ENCODE measurements around the gene PRKCD.

PRKCD gene

DNA sequence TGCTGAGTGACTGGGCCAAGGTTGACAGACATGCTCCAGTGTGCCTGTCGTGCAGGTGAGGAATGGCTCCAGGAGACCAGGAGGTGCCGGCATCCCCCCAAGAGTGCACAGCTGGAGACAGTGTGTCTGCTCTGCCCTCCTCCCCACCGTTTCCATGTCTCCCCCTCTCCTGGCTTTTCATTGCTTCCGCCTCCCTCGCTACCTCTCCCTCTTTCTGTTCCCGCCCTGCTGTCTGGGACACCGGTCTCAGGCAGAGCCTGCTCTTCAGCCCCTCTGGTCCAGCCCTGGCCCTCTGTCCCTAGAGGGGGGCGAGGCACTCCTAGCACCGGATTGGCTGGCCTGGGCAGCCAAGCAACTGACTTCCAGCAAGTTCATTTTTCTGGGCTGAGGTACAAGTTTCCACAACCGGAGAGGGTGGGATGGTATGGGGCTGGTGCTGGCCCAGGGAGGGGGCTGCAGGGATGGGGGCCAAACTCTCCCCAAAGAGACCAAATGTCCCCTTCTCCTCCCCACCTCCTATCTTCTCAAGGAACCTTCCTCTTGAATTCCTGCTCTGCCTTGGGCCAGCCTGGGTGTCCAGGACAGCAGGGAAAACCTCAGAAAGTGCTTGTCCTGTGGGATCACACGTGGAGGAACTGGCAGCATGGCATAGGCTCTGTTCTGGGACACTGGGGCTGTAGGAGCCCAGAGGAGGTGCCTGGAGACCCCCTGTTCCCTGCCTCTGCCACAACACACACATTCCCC is 32.6 kb downstream of the PRKCD start:
- DNase-seq: no peak

DNA sequence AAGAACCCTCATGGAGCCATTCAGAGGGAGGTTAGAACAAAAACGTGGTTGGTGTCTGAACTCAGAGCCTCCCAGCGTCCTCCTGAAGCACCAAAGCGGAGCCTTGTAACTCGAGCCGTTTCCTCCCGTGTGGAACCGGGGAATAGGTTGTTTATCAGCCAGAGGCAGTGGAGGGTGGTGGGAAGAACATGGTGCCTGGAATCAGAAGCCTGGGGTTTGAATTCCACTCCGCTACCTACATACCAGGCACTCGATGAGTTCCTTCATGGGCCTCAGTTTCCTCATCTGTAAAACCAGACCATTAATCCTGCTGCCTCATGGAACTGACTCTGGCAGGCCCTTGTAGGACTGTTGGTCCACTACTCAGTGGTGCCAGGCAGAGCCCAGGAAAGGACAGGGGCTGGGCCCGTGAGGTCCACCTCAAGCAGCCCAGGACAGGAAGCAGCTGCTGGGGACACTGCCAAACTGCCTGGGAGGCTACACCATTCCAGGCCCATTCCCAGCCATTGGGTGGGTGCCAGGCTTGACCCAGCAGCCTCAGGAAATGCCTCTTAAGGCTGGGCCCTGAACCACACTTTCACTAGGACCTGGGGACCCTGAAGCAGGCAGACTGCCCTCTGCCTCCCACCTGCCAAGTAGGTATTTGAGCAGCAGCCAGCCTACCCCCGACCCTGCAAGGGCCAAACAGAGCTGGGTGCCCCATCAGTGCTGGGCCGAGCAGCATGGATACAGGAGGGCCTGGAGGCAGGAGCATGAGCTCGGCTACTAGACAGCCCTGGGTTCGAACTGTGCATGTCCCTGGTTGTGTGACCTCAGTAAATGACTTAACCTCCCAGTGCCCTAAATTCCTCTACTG is 33.4 kb downstream of the PRKCD start:
- no peak for DNase-seq

DNA sequence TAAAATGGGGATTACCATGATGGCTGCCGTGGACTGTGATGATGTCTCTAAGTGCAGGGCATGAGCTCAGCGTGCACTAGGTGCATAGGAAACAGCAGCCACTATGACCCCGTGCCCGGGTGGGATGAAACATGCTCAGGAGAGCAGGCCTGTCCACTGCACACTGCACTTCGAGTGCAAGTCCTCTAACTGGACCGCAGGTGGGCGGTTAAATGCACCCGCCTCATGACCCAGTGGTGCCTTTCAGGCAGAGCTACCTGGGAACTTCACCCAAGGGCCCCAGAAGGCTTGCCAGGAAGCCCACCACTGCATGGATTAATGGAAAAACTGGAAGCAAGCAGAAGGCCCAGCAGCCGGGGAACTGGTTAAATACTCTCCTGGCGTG is 34.0 kb downstream of the PRKCD start:
- no peak for DNase-seq

DNA sequence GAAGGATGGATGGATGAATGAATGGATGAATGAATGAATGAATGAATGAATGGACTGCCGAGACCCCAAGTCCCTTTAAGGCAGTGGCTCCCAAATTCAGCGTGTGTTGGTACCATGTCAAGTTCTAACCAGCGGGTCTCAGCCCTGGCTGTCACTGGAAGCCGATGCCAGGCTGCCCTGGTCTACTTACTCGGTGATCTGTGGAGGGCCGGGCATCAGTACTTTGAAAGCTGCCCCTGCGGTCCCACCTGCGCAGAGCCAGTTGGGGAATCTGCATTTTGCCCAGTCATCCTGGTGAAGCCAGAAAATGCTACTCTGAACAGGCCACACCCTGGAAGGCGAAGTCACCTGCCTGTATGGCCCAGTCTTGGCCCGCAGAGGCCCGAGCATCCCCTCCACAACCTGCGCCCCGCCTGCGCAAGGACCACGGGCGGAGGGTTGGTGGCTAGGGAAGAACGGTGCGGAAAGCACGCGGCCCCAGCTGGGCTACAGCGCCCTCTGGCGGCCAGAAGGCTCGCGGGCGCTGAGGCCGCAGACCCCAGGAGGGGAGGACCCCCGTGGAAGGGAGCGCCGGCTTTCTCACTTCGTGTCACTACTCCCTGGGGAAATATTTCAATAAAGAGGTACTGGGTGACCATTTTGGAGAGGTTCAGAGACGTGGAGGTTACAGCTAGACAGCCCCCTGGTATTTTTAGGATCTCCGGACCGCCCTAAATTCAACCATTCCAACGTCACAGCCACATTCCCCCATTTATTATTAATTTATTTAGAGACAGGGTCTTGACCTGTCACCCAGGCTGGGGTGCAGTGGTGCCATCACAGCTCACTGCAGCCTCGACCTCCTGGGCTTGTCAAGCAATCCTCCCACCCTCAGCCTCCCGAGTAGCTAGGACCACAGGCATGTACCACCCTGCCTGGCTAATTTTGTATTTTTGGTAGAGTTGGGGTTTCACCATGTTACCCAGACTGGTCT is 34.9 kb downstream of the PRKCD start:
- DNase-seq: peak; percentile 63 to 64

DNA sequence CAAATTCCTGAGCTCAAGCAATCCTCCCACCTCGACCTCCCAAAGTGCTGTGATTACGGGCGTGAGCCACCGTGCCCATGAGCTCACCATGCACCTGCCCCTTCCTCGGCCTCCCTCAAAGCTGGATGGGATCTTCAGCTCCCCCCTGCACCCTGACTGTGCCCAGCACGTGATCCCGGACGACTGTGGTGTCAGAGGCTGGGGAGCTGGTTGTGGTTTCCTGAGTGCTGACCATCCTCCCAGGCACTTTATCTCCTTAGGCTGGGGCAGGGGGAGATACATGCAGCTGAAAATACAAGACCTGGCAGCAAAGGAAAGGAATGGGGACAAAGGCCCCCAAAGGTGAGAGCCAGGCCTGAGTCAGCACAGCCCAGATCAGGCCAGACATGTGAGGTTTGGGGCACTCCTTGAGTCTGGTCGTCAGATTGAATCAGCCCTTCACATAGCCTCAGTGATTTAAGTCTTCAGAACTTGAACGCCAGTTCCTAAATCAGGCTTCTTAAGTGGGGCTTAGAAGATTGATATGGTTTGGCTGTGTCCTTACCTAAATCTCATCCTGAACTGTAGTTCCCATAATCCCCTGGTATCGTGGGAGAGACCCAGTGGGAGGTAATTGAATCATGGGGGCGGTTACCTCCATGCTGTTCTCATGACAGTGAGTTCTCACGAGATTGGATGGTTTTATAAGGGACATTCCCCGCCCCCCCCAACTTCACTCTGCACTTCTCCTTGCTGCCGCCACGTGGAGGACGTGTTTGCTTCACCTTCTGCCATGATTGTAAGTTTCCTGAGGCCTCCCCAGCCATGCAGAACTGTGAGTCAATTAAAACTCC is 35.8 kb downstream of the PRKCD start:
- peak; percentile 49 to 65 for DNase-seq

DNA sequence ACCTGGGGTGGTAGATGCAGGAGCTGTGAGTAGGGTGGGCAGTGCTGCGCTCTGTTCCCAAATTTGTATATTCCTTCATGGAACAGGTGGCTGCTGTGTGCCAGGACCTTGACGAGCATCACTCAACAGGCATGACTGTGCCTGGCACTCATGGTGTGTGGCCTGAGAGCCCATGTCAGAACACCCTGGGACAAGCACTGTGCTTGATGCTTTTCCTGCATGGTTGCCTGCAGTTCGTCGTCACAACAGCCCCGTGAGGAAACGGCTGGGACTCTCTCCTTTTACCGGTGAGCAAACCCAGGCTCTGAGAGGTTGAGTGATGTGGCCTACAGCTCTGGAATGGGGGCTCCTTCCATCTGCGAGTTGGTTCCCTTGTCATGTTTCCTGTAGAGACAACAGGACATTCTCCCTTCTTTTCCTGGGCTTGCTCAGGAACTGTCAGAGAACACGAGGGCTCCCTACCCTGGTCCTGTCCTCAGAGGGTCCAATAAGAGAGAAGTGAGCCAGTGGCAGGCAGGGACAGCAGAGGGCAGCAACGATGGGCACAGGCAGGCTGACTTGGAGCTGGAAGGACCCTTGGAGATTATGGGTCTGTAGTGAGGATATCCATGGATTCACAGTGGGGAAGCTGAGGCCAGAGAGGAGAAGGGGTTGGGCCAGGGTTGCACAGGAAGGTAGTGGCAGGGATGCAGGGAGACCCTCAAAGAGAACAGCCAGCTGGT is 37.4 kb downstream of the PRKCD start:
- DNase-seq: no peak

DNA sequence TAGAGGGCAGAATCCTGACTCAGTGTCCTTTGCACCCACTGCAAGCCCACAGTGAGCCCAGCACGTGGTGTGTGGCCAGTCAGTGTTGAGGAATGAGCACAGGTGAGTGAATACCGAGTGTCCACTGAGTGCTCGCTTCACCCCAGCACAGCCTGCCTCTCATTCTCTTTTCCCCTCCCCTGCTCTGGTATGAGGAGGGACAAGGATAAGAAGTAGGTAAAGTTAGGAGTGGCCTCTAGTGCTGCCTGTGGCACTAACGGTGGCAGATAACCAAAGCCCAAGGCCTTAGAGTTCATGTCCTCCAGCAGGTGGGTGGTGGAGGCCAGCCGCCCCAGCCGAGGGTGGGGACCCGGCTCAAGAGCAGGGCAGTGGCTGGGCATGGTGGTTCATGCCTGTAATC is 38.0 kb downstream of the PRKCD start:
- DNase-seq: no peak

DNA sequence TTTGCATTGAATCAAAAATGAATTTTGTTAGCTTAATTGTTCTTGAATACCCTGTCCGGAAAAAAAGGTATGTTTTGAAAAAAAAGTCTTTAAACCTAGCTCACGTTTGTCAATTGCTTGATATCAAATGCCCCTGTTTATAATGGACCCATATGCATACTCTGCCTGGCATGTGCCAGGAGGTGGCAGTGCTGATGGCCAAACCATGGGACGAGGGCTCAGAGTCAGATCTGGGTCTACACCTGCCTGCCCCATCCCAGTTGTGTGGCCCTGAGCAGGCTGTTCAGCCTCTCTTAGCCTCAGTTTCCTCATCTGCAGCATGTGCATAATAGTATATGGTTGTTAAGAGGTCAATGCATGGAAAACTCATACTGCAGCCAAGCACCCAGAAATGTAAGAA is 38.8 kb downstream of the PRKCD start:
- DNase-seq: no peak

DNA sequence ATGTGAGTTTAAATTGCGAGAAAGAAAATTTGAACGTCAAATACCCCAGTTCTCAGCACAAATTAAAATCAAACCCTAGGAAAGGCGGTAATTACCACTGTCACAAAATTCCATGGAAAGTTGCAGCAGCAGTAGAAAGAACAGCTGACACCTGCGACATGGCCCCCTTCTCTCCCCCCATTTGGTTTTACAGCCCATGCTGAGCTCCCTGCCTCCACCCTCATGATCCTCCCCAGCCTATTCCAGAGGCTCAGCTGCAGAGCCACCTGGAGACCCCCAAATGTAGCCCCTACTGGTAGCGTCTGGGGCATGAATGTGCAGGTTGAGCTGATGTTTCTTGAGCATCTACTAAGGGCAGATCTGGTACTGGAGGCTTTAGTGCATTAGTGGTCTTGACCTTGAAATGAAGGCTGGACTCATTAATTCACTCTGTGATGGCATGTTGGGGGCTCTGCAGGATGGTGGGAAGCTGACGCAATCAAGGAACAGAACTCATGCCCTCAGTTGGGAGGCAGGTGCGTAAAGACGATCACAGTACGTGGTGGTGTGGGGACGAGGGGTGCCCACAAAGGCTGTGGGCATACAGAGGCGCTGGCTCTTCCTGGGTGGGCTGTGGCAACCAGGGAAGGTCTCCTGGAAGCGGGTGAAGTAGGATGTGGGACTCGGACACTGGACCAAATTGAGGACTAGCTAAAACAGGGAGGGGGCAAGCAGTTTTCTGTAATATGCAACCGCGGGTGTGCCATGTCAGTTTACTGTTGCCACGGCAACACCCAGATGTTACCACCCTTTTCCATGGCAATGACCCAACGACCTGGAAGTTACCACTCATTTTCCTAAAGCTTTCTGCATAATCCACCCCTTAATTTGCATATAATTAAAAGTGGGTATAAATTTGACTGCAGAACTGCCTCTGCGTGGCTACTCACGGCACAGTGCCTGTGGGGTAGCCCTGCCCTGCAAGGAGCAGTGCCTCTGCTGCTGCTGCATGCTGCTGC is 39.8 kb downstream of the PRKCD start:
- DNase-seq: no peak

DNA sequence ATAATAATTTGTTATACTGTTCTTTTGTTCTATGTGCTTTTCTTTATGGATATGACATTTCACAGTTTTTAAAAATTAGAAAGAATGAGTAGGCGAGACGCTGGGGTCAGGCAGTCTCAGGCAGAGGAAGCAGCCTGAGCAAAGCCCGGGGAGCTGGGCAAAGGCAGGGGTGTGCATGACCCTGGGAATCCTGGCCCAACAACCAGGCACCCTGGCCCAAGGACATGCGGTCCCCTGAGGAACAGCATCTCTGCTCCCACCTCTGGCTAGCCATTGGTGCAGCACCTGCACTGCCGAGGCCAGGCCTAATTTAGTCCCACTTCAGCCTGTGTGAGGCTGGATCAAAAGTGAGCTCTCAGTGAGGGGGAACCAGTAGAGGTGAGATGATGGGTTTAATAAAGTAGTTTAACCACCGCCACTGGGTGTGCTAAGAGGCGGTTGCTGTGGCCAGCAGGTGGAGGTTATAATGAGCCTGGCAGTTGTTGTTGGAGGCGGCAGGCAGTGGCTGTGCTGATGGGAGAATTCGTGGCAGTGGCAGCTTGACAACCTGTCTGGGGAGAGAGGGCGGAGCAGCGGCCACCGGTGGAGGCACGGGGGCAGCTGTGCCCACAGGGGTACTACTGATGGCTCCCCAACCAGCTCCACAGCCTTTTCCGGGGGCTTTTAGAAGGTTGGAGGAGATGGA is 41.5 kb downstream of the PRKCD start:
- DNase-seq: no peak

DNA sequence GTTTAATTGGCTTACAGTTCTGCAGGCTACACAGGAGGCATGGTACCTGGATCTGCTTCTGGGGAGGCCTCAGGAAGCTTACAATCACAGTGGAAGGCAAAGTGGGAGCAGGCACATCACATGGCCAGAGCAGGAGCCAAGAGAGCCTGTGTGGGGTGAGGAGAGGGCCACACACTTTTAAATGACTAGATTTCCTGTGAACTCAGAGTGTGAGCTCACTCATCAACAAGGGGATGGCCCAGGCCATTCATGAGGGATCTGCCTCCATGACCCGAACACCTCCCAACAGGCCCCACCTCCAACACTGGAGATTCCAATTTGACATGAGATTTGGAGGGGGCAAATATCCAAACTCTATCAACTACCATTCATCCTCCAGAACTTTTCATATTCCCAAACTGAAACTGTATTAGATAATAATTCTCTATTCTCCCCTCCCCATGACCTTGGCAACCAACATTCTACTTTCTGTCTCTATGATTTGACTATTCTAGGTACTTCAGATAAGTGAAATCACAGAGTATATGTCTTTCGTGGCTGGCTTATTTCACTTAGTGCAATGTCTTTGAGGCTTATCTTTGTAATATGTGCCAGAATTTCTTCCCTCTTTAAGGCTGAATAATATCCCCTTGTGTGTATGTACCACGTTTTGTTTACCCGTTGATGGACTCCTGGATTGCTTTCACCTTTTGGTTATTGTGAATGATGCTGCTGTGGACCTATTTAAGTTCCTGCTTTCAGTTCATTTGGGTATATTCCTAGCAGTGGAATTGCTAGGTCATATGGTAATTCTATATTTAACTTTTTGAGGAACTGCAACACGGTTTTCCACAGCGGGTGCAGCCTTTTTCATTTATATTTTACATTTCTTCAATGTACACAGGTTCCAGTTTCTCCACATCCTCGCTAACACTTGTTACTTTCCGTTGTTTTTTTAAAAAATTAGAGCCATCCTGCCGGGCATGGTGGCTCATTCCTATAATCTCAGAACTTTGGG is 51.0 kb downstream of the PRKCD start:
- DNase-seq: no peak

DNA sequence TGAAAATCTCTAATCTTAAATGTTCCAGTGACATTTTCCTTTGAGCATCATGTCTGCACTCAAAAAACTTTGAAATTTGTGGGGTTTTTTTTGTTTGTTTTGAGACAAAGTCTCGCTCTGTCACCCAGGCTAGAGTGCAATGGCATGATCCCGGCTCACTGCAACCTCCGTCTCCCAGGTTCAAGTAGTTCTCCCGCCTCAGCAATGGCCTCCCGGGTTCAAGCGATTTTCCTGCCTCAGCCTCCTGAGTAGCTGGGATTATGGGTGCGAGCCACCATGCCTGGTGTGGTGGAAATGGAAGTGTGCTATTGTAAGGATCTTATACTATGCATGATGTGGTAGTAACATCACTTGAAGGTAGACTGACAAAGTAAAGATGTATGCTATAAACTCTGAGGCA is 52.3 kb downstream of the PRKCD start:
- no peak for DNase-seq

DNA sequence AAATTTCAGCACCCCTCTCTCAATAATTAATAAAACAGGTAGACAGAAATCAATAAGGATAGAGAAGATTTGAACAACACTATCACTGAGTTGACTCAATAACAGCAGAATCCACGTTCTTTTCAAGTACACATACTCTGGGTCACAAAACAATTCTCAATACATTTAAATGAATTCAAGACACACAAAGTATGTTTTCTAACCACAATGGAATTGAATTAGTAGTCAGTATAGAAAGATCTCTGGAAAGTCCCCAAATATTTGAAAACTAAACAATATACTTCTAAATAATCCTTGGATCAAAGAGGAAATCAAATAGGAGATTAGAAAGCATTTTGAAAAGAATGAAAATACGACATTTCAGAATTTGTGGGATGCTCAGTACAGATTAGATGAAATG is 54.8 kb downstream of the PRKCD start:
- no peak for DNase-seq

DNA sequence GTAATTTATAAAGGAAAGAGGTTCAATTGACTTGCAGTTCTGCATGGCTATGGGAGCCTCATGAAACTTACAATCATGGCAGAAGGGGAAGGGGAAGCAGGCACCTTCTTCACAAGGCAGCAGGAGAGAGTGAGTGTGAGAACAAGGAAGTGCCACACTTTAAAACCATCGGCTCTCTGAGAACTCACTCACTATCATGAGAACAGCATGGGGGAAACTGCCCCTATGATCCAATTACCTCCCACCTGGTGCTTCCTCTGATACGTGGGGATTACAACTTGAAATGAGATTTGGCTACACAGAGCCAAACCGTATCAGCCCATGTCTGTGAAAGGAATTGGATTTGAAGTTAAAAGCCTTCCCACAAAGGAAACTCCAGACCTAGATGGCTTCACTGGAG is 55.7 kb downstream of the PRKCD start:
- no peak for DNase-seq

DNA sequence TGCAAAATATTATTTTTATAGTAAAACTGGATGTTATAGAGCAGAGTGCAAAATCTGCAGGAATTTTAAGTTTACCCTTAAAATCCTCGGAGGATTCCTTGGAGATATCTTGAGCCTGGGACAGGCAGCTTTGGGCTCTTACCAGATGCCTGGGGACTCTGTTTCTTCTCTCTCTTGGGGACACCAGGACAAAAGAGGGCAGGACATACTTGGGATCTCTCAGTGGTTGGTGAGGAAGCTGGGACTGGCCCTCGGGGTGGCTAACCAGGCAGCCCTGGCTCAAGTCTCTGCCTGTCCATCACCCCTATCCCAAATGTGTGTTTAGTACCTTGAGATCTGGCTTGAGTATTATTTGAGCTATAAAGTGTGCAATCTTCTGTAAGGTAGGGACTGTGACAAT is 56.2 kb downstream of the PRKCD start:
- DNase-seq: no peak

DNA sequence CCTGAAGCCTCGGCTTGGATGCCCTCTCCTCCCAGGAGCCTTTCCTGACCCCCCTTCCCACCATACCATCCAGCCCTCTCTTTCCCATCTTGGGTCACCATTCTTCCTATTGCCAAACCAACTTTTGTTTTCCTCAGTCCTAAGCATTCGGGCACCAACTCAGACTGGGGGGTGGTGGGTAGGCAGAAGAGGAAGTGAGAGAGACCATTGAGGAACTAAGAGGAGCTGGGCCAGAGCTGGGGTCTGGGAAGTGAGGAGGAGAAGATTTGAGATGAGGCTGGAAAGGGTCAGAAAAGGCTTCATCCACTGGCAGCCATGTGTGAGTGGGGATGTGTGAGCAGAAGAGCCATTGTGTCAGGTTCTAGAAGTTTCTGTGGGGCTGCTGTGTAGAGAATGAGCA is 57.1 kb downstream of the PRKCD start:
- no peak for DNase-seq

DNA sequence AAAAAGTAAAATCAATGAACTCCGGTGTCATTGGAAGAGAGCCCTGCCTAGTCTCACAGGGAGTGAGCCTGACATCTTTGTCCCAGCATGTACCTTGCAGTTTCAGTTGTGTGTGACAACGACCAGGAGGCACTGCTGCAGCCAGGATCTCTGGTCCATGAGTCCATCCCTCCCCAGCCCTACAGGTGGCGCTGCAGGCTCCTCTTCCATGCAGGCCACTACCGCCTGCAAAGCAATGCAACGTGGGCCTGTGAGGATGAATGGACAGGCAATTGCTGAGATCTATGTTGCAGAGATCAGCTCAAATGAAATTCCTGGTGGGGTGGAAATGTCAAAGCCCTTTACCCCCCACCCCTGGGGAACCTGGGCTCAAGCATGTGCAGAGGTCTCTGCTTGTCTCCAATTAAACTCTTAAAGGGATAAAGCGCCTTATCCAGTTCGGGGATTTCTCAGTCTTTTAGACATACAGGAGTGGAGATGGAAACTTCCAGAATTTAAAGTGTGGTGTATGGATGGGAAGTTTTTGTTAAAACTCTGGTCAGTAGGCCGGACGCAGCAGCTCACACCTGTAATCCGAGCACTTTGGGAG is 59.0 kb downstream of the PRKCD start:
- peak; percentile 87 to 89 for DNase-seq

DNA sequence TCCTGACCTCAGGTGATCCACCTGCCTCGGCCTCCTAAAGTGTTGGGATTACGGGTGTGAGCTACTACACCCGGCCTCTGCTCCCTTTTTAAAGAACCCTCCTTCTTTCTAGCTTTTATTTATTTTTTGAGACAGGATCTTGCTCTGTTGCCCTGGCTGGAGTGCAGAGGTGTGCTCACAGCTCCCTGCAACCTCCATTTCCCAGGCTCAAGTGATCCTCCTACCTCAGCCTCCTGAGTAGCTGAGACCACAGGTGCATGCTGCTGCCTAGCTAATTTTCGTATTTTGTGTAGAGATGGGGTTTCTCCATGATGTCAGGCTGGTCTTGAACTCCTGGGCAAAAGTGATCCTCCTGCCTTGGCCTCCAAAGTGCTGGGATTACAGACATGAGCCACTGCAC is 60.3 kb downstream of the PRKCD start:
- no peak for DNase-seq
